ENCODE measurements around the gene PAPPA2.

Gene PAPPA2

DNA sequence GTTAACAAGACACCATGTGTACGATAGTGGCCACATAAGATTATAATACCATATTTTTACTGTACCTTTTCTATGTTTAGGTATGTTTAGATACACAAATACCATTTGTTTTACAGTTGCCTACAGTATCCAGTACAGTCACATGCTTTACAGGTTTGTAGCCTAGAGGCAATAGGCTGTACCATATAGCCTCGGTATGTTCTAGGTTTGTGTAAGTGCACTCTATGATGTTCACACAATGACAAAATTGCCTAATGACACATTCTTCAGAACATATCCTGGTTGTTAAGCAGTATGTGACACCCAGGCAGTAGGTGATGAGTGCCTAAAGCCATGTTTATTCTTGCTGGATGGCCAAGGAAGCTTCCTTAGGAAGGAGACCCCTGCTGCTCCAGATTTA lies 111.8 kb downstream of the PAPPA2 start:
- H3K9ac ChIP-seq (ENCODE audit: low read length), result no peak overlapping the region
- TF ChIP-seq EZH2 (IDR thresholded peaks at IDR 0.05; ENCODE audit: borderline replicate concordance, low read length) (no peak), CTCF (IDR thresholded peaks at IDR 0.05; ENCODE audit: low read length) (no peak)
- H3K79me2 ChIP-seq (ENCODE audit: insufficient read depth, low read length), result no peaks in the 10 kb centered on the region
- no peaks in the 10 kb centered on the region for H3K36me3 ChIP-seq (ENCODE audit: insufficient read depth, low read length)
- H4K20me1 ChIP-seq (ENCODE audit: insufficient read depth, low read length), result no peaks in the 10 kb centered on the region
- H3K9me3 ChIP-seq (ENCODE audit: low read length), result no peaks in the 10 kb centered on the region
- no peaks in the 10 kb centered on the region for H3K9me2 ChIP-seq (ENCODE audit: low read depth, low read length)
- H3K27ac ChIP-seq (ENCODE audit: low read depth, low read length, poor library complexity, severe bottlenecking), result no peak overlapping the region
- no peaks in the 10 kb centered on the region for H3K27me3 ChIP-seq (ENCODE audit: insufficient read depth, low read length)
- no peak overlapping the region for H3K4me3 ChIP-seq (ENCODE audit: low read depth, low read length, poor library complexity, severe bottlenecking)
- no peak overlapping the region for H3K4me2 ChIP-seq (ENCODE audit: low read length)
- H3K4me1 ChIP-seq (ENCODE audit: insufficient read depth, low read length, severe bottlenecking), result no peaks in the 10 kb centered on the region
- no peaks in the 10 kb centered on the region for H3F3A ChIP-seq (ENCODE audit: insufficient read depth, low read length)
- H2AFZ ChIP-seq (ENCODE audit: low read length), result no peak overlapping the region

GRCh38 chr1:176575991-176576390 lies 113.0 kb downstream of the PAPPA2 start:
- no peaks in the 10 kb centered on the region for H3K79me2 ChIP-seq (ENCODE audit: insufficient read depth, low read length)
- no peak overlapping the region for H3K27ac ChIP-seq (ENCODE audit: low read depth, low read length, poor library complexity, severe bottlenecking)
- H3K9me3 ChIP-seq (ENCODE audit: low read length), result no peaks in the 10 kb centered on the region
- no peaks in the 10 kb centered on the region for H3F3A ChIP-seq (ENCODE audit: insufficient read depth, low read length)
- H4K20me1 ChIP-seq (ENCODE audit: insufficient read depth, low read length), result no peaks in the 10 kb centered on the region
- no peak overlapping the region for H3K4me3 ChIP-seq (ENCODE audit: low read depth, low read length, poor library complexity, severe bottlenecking)
- H2AFZ ChIP-seq (ENCODE audit: low read length), result no peak overlapping the region
- H3K27me3 ChIP-seq (ENCODE audit: insufficient read depth, low read length), result no peaks in the 10 kb centered on the region
- H3K4me2 ChIP-seq (ENCODE audit: low read length), result no peak overlapping the region
- no peaks in the 10 kb centered on the region for H3K9me2 ChIP-seq (ENCODE audit: low read depth, low read length)
- no peaks in the 10 kb centered on the region for H3K36me3 ChIP-seq (ENCODE audit: insufficient read depth, low read length)
- H3K9ac ChIP-seq (ENCODE audit: low read length), result no peak overlapping the region
- no peaks in the 10 kb centered on the region for H3K4me1 ChIP-seq (ENCODE audit: insufficient read depth, low read length, severe bottlenecking)
- TF ChIP-seq CTCF (IDR thresholded peaks at IDR 0.05; ENCODE audit: low read length) (no peak), EZH2 (IDR thresholded peaks at IDR 0.05; ENCODE audit: borderline replicate concordance, low read length) (no peak)

GRCh38 chr1:176576670-176577069 lies 113.7 kb downstream of the PAPPA2 start:
- H3K4me3 ChIP-seq (ENCODE audit: low read depth, low read length, poor library complexity, severe bottlenecking), result no peak overlapping the region

More at GRCh38 chr1:176576670-176577069, 113.7 kb downstream of the PAPPA2 start:
- Histone ChIP-seq H4K20me1 (ENCODE audit: insufficient read depth, low read length) (no peaks in the 10 kb centered on the region), H3K9me2 (ENCODE audit: low read depth, low read length) (no peaks in the 10 kb centered on the region), H3K27ac (ENCODE audit: low read depth, low read length, poor library complexity, severe bottlenecking) (no peak overlapping the region), H3F3A (ENCODE audit: insufficient read depth, low read length) (no peaks in the 10 kb centered on the region), H2AFZ (ENCODE audit: low read length) (no peak overlapping the region), H3K79me2 (ENCODE audit: insufficient read depth, low read length) (no peaks in the 10 kb centered on the region), H3K4me1 (ENCODE audit: insufficient read depth, low read length, severe bottlenecking) (no peaks in the 10 kb centered on the region), H3K9me3 (ENCODE audit: low read length) (no peaks in the 10 kb centered on the region), H3K9ac (ENCODE audit: low read length) (no peak overlapping the region), H3K36me3 (ENCODE audit: insufficient read depth, low read length) (no peaks in the 10 kb centered on the region), H3K4me2 (ENCODE audit: low read length) (no peak overlapping the region), H3K27me3 (ENCODE audit: insufficient read depth, low read length) (no peaks in the 10 kb centered on the region)
- TF ChIP-seq EZH2 (IDR thresholded peaks at IDR 0.05; ENCODE audit: borderline replicate concordance, low read length) (no peak), CTCF (IDR thresholded peaks at IDR 0.05; ENCODE audit: low read length) (no peak)
